HCT116 (cell line): ENCODE data around the gene ARID3A. TPM values are rescaled to one million over a fixed set of nuclear protein-coding genes. Genes with fewer than 3 reads are reported as not detected.

Source experiments
- ATAC-seq: fragments of 200-7000 bp; cut with Tn5 transposase; 2 replicates; pipeline ENCODE4 v1.9.1; 2020; ENCODE audit warnings: mild to moderate bottlenecking, moderate library complexity
- BruUV-seq: library from RNA; stranded (reverse); fragments of 400-500 nt; replicated peaks from 2 replicates; lab custom pipeline; 2021; lab: Mats Ljungman, UMichigan
- CTCF ChIA-PET: fragments of 300-600 bp; sonication (Branson Sonifier 250); formaldehyde crosslinking; loops from one replicate; lab custom pipeline; 2021; ENCODE audit warnings: antibody characterized with exemption; lab: Charles Lee
- POLR2A ChIA-PET: fragments of 300-600, 350-600 bp; sonication (Branson Sonifier 250); formaldehyde crosslinking; loops from one replicate; lab custom pipeline; 2021; ENCODE audit warnings: antibody characterized with exemption; lab: Charles Lee
- RAD21 ChIA-PET, 2 experiments: fragments of 300-600 bp; sonication (Branson Sonifier 250); formaldehyde crosslinking; loops; one replicate each; lab custom pipeline; 2023; ENCODE audit warnings: low total read pairs in 2 of 2; ENCODE audit not compliant: uncharacterized antibody in 2 of 2, unreplicated experiment in 2 of 2, low non-redundant PET in 1 of 2; lab: Charles Lee
- DNase-seq: peaks from one replicate; pipeline ENCODE4 v3.0.0-alpha.2; 2010; ENCODE audit warnings: low read depth, low spot score
- H2AFZ ChIP-seq: fragments of 200-600 bp; shearing (Covaris generic), sonication (generic); 2 replicates; pipeline ENCODE4 v1.6.1; 2017; ENCODE audit warnings: low read depth, mixed run types, mixed read lengths, antibody characterized with exemption, low read length; ENCODE audit not compliant: poor library complexity, severe bottlenecking
- H3K27ac ChIP-seq: 2 replicates; pipeline ENCODE4 v1.5.1; 2012; ENCODE audit warnings: low read depth, low read length
- H3K27me3 ChIP-seq: fragments of 200-600 bp; sonication (generic); 2 replicates; pipeline ENCODE4 v1.6.1; 2016; ENCODE audit warnings: mixed run types, low read length, mixed read lengths; ENCODE audit not compliant: insufficient read depth
- H3K36me3 ChIP-seq, 2 experiments: fragments of 200-500 bp in 1 of 2; fragments of 200-600 bp in 1 of 2; sonication (Bioruptor generic) in 1 of 2; sonication (generic) in 1 of 2; 2 replicates each; pipeline versions ENCODE4 v1.5.1 to v1.6.1; 2014 to 2016; ENCODE audit warnings: low read length in 2 of 2, inconsistent platforms in 1 of 2, mixed read lengths in 1 of 2, mixed run types in 1 of 2; ENCODE audit not compliant: insufficient read depth in 2 of 2, control insufficient read depth in 1 of 2
- H3K4me1 ChIP-seq, 2 experiments: fragments of 200-600 bp in 1 of 2; sonication (generic) in 1 of 2; 2 replicates each; pipeline versions ENCODE4 v1.5.1 to v1.6.1; 2012 to 2017; ENCODE audit warnings: low read length in 2 of 2, inconsistent platforms in 1 of 2, mild to moderate bottlenecking in 1 of 2, mixed read lengths in 1 of 2, mixed run types in 1 of 2, moderate library complexity in 1 of 2; ENCODE audit not compliant: insufficient read depth in 2 of 2, control insufficient read depth in 1 of 2
- H3K4me2 ChIP-seq: fragments of 200-600 bp; sonication (generic); 2 replicates; pipeline ENCODE4 v1.6.1; 2017; ENCODE audit warnings: mixed run types, low read length, mixed read lengths
- H3K4me3 ChIP-seq, 2 experiments: fragments of 200-600 bp in 1 of 2; sonication (generic) in 1 of 2; replicated peaks in 1 of 2; 2 replicates each; pipeline ENCODE4 v1.5.1; 2011 to 2016; ENCODE audit warnings: low read length in 2 of 2, control low read depth in 1 of 2, low read depth in 1 of 2, mild to moderate bottlenecking in 1 of 2, mixed read lengths in 1 of 2, mixed run types in 1 of 2
- H3K79me2 ChIP-seq: fragments of 200-600 bp; sonication (generic); 2 replicates; pipeline ENCODE4 v1.6.1; 2017; ENCODE audit warnings: mild to moderate bottlenecking, mixed run types, low read length, moderate library complexity, mixed read lengths; ENCODE audit not compliant: insufficient read depth
- H3K9ac ChIP-seq: fragments of 200-600 bp; sonication (generic); 2 replicates; pipeline ENCODE4 v1.6.1; 2016; ENCODE audit warnings: low read length, mixed read lengths
- H3K9me2 ChIP-seq: fragments of 200-600 bp; sonication (generic), shearing (Covaris generic); 2 replicates; pipeline ENCODE4 v1.6.1; 2017; ENCODE audit warnings: mixed run types, mild to moderate bottlenecking, moderate library complexity; ENCODE audit not compliant: insufficient read depth
- H3K9me3 ChIP-seq, 2 experiments: fragments of 200-500 bp in 1 of 2; fragments of 200-600 bp in 1 of 2; sonication (Bioruptor generic) in 1 of 2; sonication (generic) in 1 of 2; 2 replicates each; pipeline ENCODE4 v1.6.1; 2014 to 2017; ENCODE audit warnings: low read length in 2 of 2, mixed read lengths in 2 of 2, inconsistent platforms in 1 of 2, low read depth in 1 of 2, mild to moderate bottlenecking in 1 of 2, mixed run types in 1 of 2, moderate library complexity in 1 of 2; ENCODE audit not compliant: control insufficient read depth in 1 of 2, insufficient read depth in 1 of 2
- H4K20me1 ChIP-seq: fragments of 200-600 bp; sonication (generic), shearing (Covaris generic); 2 replicates; pipeline ENCODE4 v1.6.1; 2017; ENCODE audit warnings: mixed run types, mild to moderate bottlenecking, moderate library complexity; ENCODE audit not compliant: insufficient read depth
- EGR1 ChIP-seq: IDR thresholded peaks from 2 replicates; pipeline ENCODE4 v1.6.1; 2012; ENCODE audit warnings: low read depth
- EZH2phosphoT487 ChIP-seq: fragments of 200-600 bp; IDR thresholded peaks from 2 replicates; pipeline ENCODE4 v1.6.1; 2018; ENCODE audit warnings: antibody characterized with exemption, borderline replicate concordance
- FOSL1 ChIP-seq: IDR thresholded peaks from 2 replicates; pipeline ENCODE4 v1.6.1; 2012; ENCODE audit warnings: low read depth
- JUND ChIP-seq: IDR thresholded peaks from 2 replicates; pipeline ENCODE4 v1.6.1; 2012
- POLR2A ChIP-seq: IDR thresholded peaks from 2 replicates; pipeline ENCODE4 v1.7.0; 2011; ENCODE audit warnings: borderline replicate concordance; ENCODE audit not compliant: insufficient read depth, insufficient read length; ENCODE audit errors: extremely low read depth
- POLR2AphosphoS5 ChIP-seq: IDR thresholded peaks from 2 replicates; pipeline ENCODE4 v1.6.1; 2011; ENCODE audit warnings: mild to moderate bottlenecking, low read depth, low read length, moderate library complexity
- SIN3A ChIP-seq: IDR thresholded peaks from 2 replicates; pipeline ENCODE4 v1.6.1; 2012; ENCODE audit warnings: low read depth
- SP1 ChIP-seq: IDR thresholded peaks from 2 replicates; pipeline ENCODE4 v1.6.1; 2012; ENCODE audit warnings: low read depth
- ZFX ChIP-seq: fragments of 450-650 bp; IDR thresholded peaks from 2 replicates; pipeline ENCODE4 v1.6.1; 2017
- ZNF274 ChIP-seq: fragments of 200-500 bp; sonication (Bioruptor generic); IDR thresholded peaks from 2 replicates; pipeline ENCODE4 v1.6.1; 2014; ENCODE audit warnings: mild to moderate bottlenecking, low read depth, low read length, inconsistent platforms
- intact Hi-C: fragments of 100-400 bp; cut with micrococcal nuclease; formaldehyde crosslinking; loops from 2 replicates; pipeline ENCODE4 v1.10.0; 2022
- total RNA-seq: library from RNA; stranded (reverse); gene quantifications from one replicate; pipeline ENCODE4 v1.2.1, GENCODE V29; 2021; ENCODE audit not compliant: unreplicated experiment
- TF ChIP-seq, protein P1 (sequence below): IDR thresholded peaks from 2 replicates; pipeline ENCODE4 v1.6.1; 2012
- TF ChIP-seq, protein P2 (sequence below): IDR thresholded peaks from 2 replicates; pipeline ENCODE4 v1.6.1; 2012; ENCODE audit warnings: low read depth
- TF ChIP-seq, protein P3 (sequence below), 3 experiments: fragments of 200-600 bp in 1 of 3; sonication (generic) in 1 of 3; IDR thresholded peaks in 2 of 3; conservative IDR thresholded peaks in 1 of 3; 2 replicates each; pipeline ENCODE4 v1.5.1; 2012 to 2017; ENCODE audit warnings: low read depth in 2 of 3, low read length in 2 of 3, antibody characterized with exemption in 1 of 3, borderline replicate concordance in 1 of 3, control low read depth in 1 of 3, mild to moderate bottlenecking in 1 of 3, mixed read lengths in 1 of 3, mixed run types in 1 of 3, moderate library complexity in 1 of 3; ENCODE audit not compliant: insufficient read depth in 1 of 3

Gene ARID3A
- total RNA-seq, 1 experiment from 2014 or later = 21.8 TPM

DNA sequence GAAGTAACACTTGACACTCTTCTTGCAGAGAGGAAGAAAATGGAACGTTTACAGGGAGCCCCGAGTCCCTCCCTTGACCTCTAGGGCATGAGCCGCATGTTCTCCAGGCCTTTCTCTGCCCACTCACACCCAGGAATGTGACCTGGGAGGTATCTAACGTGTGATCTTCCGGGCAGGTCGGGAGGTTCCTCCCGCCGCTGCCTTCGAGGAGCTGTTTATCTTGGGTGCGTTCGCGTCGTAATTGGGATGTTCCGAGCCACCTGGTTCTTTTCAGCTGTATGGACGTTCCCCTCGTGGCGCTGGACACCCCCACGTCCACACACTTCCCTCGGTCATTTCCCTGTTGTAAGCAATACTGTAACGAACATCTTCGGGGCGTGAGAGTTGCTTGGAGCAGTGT is 13.6 kb downstream of the ARID3A start:
- ChIA-PET CTCF (no interaction called here), POLR2A (interaction anchor here (1.4 kb wide), 1 partner anchor 45 kb away, joined by 3 read pairs; the partner anchor contains the start of gene WDR18), RAD21 (no interaction called here)
- no peak overlapping the region; the same call in 1 of the 2 replicates for H3K4me2 ChIP-seq
- BruUV-seq = no TSS peak
- no peaks in the 10 kb centered on the region for H3K36me3 ChIP-seq
- intact Hi-C loops = no loop called here
- H3K79me2 ChIP-seq = peaks cover 11% of the 10 kb centered on the region; the same call in 1 of the 2 replicates
- H3K4me1 ChIP-seq = peaks cover 25 to 32% of the 10 kb centered on the region in 2 experiments
- no peak overlapping the region for H3K4me3 ChIP-seq
- DNase-seq (no peak), ATAC-seq (no peak)
- TF ChIP-seq EZH2phosphoT487 = no peak
- TF ChIP-seq, protein P1, sequence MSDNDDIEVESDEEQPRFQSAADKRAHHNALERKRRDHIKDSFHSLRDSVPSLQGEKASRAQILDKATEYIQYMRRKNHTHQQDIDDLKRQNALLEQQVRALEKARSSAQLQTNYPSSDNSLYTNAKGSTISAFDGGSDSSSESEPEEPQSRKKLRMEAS = no peak
- no peak for TF ChIP-seq ZFX
- TF ChIP-seq JUND = no peak
- no peak for TF ChIP-seq FOSL1
- no peak for TF ChIP-seq ZNF274
- no peak for TF ChIP-seq EGR1
- no peak for TF ChIP-seq POLR2AphosphoS5
- no peak for TF ChIP-seq SP1
- TF ChIP-seq, protein P2, sequence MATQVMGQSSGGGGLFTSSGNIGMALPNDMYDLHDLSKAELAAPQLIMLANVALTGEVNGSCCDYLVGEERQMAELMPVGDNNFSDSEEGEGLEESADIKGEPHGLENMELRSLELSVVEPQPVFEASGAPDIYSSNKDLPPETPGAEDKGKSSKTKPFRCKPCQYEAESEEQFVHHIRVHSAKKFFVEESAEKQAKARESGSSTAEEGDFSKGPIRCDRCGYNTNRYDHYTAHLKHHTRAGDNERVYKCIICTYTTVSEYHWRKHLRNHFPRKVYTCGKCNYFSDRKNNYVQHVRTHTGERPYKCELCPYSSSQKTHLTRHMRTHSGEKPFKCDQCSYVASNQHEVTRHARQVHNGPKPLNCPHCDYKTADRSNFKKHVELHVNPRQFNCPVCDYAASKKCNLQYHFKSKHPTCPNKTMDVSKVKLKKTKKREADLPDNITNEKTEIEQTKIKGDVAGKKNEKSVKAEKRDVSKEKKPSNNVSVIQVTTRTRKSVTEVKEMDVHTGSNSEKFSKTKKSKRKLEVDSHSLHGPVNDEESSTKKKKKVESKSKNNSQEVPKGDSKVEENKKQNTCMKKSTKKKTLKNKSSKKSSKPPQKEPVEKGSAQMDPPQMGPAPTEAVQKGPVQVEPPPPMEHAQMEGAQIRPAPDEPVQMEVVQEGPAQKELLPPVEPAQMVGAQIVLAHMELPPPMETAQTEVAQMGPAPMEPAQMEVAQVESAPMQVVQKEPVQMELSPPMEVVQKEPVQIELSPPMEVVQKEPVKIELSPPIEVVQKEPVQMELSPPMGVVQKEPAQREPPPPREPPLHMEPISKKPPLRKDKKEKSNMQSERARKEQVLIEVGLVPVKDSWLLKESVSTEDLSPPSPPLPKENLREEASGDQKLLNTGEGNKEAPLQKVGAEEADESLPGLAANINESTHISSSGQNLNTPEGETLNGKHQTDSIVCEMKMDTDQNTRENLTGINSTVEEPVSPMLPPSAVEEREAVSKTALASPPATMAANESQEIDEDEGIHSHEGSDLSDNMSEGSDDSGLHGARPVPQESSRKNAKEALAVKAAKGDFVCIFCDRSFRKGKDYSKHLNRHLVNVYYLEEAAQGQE = no peak
- TF ChIP-seq, protein P3, sequence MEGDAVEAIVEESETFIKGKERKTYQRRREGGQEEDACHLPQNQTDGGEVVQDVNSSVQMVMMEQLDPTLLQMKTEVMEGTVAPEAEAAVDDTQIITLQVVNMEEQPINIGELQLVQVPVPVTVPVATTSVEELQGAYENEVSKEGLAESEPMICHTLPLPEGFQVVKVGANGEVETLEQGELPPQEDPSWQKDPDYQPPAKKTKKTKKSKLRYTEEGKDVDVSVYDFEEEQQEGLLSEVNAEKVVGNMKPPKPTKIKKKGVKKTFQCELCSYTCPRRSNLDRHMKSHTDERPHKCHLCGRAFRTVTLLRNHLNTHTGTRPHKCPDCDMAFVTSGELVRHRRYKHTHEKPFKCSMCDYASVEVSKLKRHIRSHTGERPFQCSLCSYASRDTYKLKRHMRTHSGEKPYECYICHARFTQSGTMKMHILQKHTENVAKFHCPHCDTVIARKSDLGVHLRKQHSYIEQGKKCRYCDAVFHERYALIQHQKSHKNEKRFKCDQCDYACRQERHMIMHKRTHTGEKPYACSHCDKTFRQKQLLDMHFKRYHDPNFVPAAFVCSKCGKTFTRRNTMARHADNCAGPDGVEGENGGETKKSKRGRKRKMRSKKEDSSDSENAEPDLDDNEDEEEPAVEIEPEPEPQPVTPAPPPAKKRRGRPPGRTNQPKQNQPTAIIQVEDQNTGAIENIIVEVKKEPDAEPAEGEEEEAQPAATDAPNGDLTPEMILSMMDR (IDR thresholded peaks at IDR 0.05 in 2 of 3, conservative IDR thresholded peaks at IDR 0.05 in 1 of 3; ENCODE audit: borderline replicate concordance in 1 of 3, insufficient read depth in 1 of 3, low read depth in 2 of 3, low read length in 2 of 3) = no peak
- TF ChIP-seq SIN3A = no peak
- TF ChIP-seq POLR2A = no peak
- H3K9ac ChIP-seq = no peak overlapping the region
- H3K27ac ChIP-seq = no peak overlapping the region
- no peaks in the 10 kb centered on the region for H3K9me3 ChIP-seq
- no peaks in the 10 kb centered on the region for H4K20me1 ChIP-seq
- H3K9me2 ChIP-seq = no peaks in the 10 kb centered on the region
- H3K27me3 ChIP-seq = no peaks in the 10 kb centered on the region
- no peak overlapping the region for H2AFZ ChIP-seq
